Measurements from ENCODE around the gene CIB1.

GRCh38 chr15:90225047-90225446, 8.7 kb downstream of the CIB1 start:
- no peak for TF ChIP-seq CTCF (IDR thresholded peaks at IDR 0.05)
- no peak for TF ChIP-seq ZFX (IDR thresholded peaks at IDR 0.05; ENCODE audit: borderline replicate concordance)
